A673 (cell line): ENCODE measurements around the gene LRRD1.

Experiments
- CTCF ChIP-seq: fragments of 300-800, 200-600 bp; sonication (generic); conservative IDR thresholded peaks from 2 replicates; pipeline ENCODE4 v1.5.1; 2017; ENCODE audit warnings: low read depth, mild to moderate bottlenecking, antibody characterized with exemption, low read length, moderate library complexity, mixed read lengths
- EZH2 ChIP-seq: fragments of 200-600 bp; sonication (generic); IDR thresholded peaks from 2 replicates; pipeline ENCODE4 v1.6.1; 2017; ENCODE audit warnings: borderline replicate concordance, low read depth, mild to moderate bottlenecking, mixed read lengths, antibody characterized with exemption, low read length; ENCODE audit not compliant: poor library complexity, severe bottlenecking

- TF ChIP-seq CTCF (no peak), EZH2 (no peak)
Measured at GRCh38 chr7:92200791-92201190, 21.8 kb upstream of the LRRD1 start.
